CD14-positive monocyte (primary cell): Measurements from ENCODE around the gene KAZN. TPM values are rescaled to one million over a fixed set of nuclear protein-coding genes. Genes with fewer than 3 reads are reported as not detected.

Experiments
- DNase-seq, 3 donors: peaks; one replicate each; pipeline ENCODE4 v3.0.0-alpha.2; 2011 to 2022
- H2AFZ ChIP-seq: 2 replicates; pipeline ENCODE4 v1.6.0; 2012; ENCODE audit warnings: mild to moderate bottlenecking, low read depth, low read length, inconsistent platforms; ENCODE audit not compliant: insufficient read depth, poor library complexity, severe bottlenecking
- H3K27ac ChIP-seq, 2 donors: 1 replicate in 1 of 2; 2 replicates in 1 of 2; pipeline ENCODE4 v1.5.1; 2012 to 2013; ENCODE audit warnings: low read length in 2 of 2, control low read depth in 1 of 2, inconsistent platforms in 1 of 2, low read depth in 1 of 2, mild to moderate bottlenecking in 1 of 2
- H3K27me3 ChIP-seq, 2 donors: one replicate each; pipeline versions ENCODE4 v1.6.0 to v1.6.1; 2011 to 2013; ENCODE audit warnings: low read length in 2 of 2; ENCODE audit not compliant: control insufficient read depth in 2 of 2, insufficient read depth in 2 of 2
- H3K36me3 ChIP-seq, 2 donors: replicated peaks in 1 of 2; 1 replicate in 1 of 2; 2 replicates in 1 of 2; pipeline versions ENCODE4 v1.5.1 to v1.6.1; 2012 to 2013; ENCODE audit warnings: low read length in 2 of 2, control low read depth in 1 of 2, inconsistent platforms in 1 of 2, mild to moderate bottlenecking in 1 of 2; ENCODE audit not compliant: insufficient read depth in 2 of 2, control insufficient read depth in 1 of 2
- H3K4me1 ChIP-seq, 2 donors: 1 replicate in 1 of 2; 2 replicates in 1 of 2; pipeline versions ENCODE4 v1.5.1 to v1.6.1; 2012 to 2013; ENCODE audit warnings: low read length in 2 of 2, control low read depth in 1 of 2, inconsistent platforms in 1 of 2, mild to moderate bottlenecking in 1 of 2, moderate library complexity in 1 of 2; ENCODE audit not compliant: insufficient read depth in 2 of 2, control insufficient read depth in 1 of 2
- H3K4me2 ChIP-seq: replicated peaks from 2 replicates; pipeline ENCODE3; 2012; ENCODE audit warnings: low read length, moderate library complexity, mild to moderate bottlenecking; ENCODE audit not compliant: poor library complexity, severe bottlenecking; ENCODE audit errors: extremely low read depth
- H3K4me3 ChIP-seq, 3 experiments: fragments of 200-600 bp in 1 of 3; sonication (generic) in 1 of 3; replicated peaks in 1 of 3; 1 replicate in 2 of 3; 2 replicates in 1 of 3; pipeline ENCODE4 v1.5.1; 2011 to 2013; ENCODE audit warnings: low read length in 3 of 3, mild to moderate bottlenecking in 3 of 3, control low read depth in 2 of 3, low read depth in 2 of 3, inconsistent platforms in 1 of 3, moderate library complexity in 1 of 3
- H3K79me2 ChIP-seq: 2 replicates; pipeline ENCODE4 v1.6.0; 2012; ENCODE audit warnings: mild to moderate bottlenecking, control low read depth, inconsistent platforms, low read length, moderate library complexity; ENCODE audit not compliant: insufficient read depth
- H3K9ac ChIP-seq: 2 replicates; pipeline ENCODE4 v1.6.0; 2017; ENCODE audit warnings: low read length, mild to moderate bottlenecking; ENCODE audit not compliant: insufficient read depth, poor library complexity, severe bottlenecking
- H3K9me3 ChIP-seq, 2 donors: replicated peaks in 1 of 2; 1 replicate in 1 of 2; 2 replicates in 1 of 2; pipeline versions ENCODE4 v1.5.1 to v1.6.1; 2012 to 2013; ENCODE audit warnings: low read length in 2 of 2, control low read depth in 1 of 2; ENCODE audit not compliant: control insufficient read depth in 1 of 2, insufficient read depth in 1 of 2
- H4K20me1 ChIP-seq: 2 replicates; pipeline ENCODE4 v1.6.0; 2012; ENCODE audit warnings: mild to moderate bottlenecking, low read length, control low read depth, moderate library complexity; ENCODE audit not compliant: insufficient read depth
- H3K27ac Mint-ChIP-seq, 7 donors: one replicate each; pipeline ENCODE4 v1.8.0; 2020; ENCODE audit warnings: mild to moderate bottlenecking in 7 of 7, mixed read lengths in 7 of 7, moderate library complexity in 6 of 7, inconsistent platforms in 2 of 7
- H3K27me3 Mint-ChIP-seq, 3 donors: one replicate each; pipeline ENCODE4 v1.8.0; 2021 to 2022; ENCODE audit warnings: low read depth in 3 of 3, mild to moderate bottlenecking in 3 of 3, mixed read lengths in 3 of 3, moderate library complexity in 3 of 3, inconsistent platforms in 1 of 3
- H3K36me3 Mint-ChIP-seq, 2 donors: one replicate each; pipeline ENCODE4 v1.8.0; 2020; ENCODE audit warnings: mixed read lengths in 2 of 2, inconsistent platforms in 1 of 2, mild to moderate bottlenecking in 1 of 2
- H3K4me1 Mint-ChIP-seq: one replicate; pipeline ENCODE4 v1.8.0; 2020; ENCODE audit warnings: mild to moderate bottlenecking, mixed read lengths
- H3K4me3 Mint-ChIP-seq, 2 donors: one replicate each; pipeline ENCODE4 v1.8.0; 2020; ENCODE audit warnings: mild to moderate bottlenecking in 2 of 2, mixed read lengths in 2 of 2, moderate library complexity in 1 of 2
- H3K9me3 Mint-ChIP-seq, 7 donors: one replicate each; pipeline ENCODE4 v1.8.0; 2020 to 2022; ENCODE audit warnings: mixed read lengths in 7 of 7, mild to moderate bottlenecking in 6 of 7, moderate library complexity in 6 of 7, inconsistent platforms in 2 of 7
- WGBS: methylation state at CpG from one replicate; pipeline ENCODE4 v1.1.5; 2013; ENCODE audit warnings: missing lambda C conversion rate; ENCODE audit not compliant: insufficient coverage; 5-methylcytosine and 5-hydroxymethylcytosine counted together
- intact Hi-C, 2 donors: fragments of 100-400 bp; cut with micrococcal nuclease; formaldehyde crosslinking; loops; one replicate each; pipeline versions ENCODE4 v1.15.0 to v1.15.1; 2023
- polyA plus RNA-seq, 3 donors: library from polyadenylated mRNA; depleted of rRNA in 1 of 3; unstranded in 2 of 3; stranded (reverse) in 1 of 3; fragments of 300-500 nt in 2 of 3; fragments of >200 nt in 1 of 3; fragmentation: Illumina TruSeq in 2 of 3; gene quantifications; 1 replicate in 2 of 3; 2 replicates in 1 of 3; pipeline ENCODE4 v1.2.3, GENCODE V29; 2012 to 2021
- TF ChIP-seq, protein P1 (sequence below): fragments of 200-600 bp; IDR thresholded peaks from one replicate; pipeline ENCODE4 v1.8.0; 2022; ENCODE audit warnings: antibody characterized with exemption, mild to moderate bottlenecking

The KAZN gene
- polyA plus RNA-seq, 3 donors = not detected

DNA sequence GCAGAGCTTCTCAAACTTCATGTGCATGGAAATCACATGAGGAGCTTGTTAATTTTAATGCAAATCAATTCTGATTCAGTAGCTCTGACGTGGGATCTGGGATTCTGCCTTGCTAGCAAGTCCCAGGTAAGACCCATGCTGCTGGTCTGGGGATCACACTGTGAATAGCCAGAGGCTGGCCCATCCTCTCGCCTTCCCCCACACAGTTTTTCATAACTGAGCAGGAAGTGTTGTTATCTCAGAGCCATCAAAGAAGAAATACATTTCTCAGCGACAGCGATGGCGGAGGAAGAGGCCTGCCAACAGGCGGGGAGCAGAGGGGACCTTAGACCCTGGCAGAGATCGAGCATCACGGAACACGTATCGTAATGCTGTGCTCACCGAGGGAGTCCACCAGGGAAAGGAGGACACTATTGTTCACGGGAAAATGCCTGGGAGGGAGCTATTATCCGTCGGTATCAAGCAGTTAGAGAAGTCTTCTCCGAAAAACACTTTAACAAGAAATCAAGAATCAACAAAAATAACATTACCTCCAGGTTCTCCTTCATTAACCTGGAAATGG lies 286.2 kb downstream of the KAZN start:
- Histone ChIP-seq H3K36me3 (no peaks in the 10 kb centered on the region), H4K20me1 (no peaks in the 10 kb centered on the region), H3K4me1 (no peaks in the 10 kb centered on the region), H2AFZ (no peak overlapping the region), H3K9ac (no peak overlapping the region), H3K9me3 (no peaks in the 10 kb centered on the region), H3K4me3 (no peak overlapping the region), H3K27me3 (no peaks in the 10 kb centered on the region), H3K79me2 (no peaks in the 10 kb centered on the region), H3K27ac (no peak overlapping the region), H3K4me2 (no peak overlapping the region)
- H3K27me3 Mint-ChIP-seq = peaks cover 3 to 8% (median 3%) of the 10 kb centered on the region in 3 donors
- no peaks in the 10 kb centered on the region for H3K4me1 Mint-ChIP-seq
- TF ChIP-seq, protein P1, sequence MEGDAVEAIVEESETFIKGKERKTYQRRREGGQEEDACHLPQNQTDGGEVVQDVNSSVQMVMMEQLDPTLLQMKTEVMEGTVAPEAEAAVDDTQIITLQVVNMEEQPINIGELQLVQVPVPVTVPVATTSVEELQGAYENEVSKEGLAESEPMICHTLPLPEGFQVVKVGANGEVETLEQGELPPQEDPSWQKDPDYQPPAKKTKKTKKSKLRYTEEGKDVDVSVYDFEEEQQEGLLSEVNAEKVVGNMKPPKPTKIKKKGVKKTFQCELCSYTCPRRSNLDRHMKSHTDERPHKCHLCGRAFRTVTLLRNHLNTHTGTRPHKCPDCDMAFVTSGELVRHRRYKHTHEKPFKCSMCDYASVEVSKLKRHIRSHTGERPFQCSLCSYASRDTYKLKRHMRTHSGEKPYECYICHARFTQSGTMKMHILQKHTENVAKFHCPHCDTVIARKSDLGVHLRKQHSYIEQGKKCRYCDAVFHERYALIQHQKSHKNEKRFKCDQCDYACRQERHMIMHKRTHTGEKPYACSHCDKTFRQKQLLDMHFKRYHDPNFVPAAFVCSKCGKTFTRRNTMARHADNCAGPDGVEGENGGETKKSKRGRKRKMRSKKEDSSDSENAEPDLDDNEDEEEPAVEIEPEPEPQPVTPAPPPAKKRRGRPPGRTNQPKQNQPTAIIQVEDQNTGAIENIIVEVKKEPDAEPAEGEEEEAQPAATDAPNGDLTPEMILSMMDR = no peak
- no peak overlapping the region for H3K27ac Mint-ChIP-seq
- no peaks in the 10 kb centered on the region for H3K36me3 Mint-ChIP-seq
- no peak overlapping the region for H3K4me3 Mint-ChIP-seq
- intact Hi-C loops = no loop called here
- peaks cover 0 to 3% (median 0%) of the 10 kb centered on the region in 7 donors for H3K9me3 Mint-ChIP-seq
- DNase-seq = no peak
- WGBS = 47% methylated on average over 11 of the region's 15 CpGs

DNA sequence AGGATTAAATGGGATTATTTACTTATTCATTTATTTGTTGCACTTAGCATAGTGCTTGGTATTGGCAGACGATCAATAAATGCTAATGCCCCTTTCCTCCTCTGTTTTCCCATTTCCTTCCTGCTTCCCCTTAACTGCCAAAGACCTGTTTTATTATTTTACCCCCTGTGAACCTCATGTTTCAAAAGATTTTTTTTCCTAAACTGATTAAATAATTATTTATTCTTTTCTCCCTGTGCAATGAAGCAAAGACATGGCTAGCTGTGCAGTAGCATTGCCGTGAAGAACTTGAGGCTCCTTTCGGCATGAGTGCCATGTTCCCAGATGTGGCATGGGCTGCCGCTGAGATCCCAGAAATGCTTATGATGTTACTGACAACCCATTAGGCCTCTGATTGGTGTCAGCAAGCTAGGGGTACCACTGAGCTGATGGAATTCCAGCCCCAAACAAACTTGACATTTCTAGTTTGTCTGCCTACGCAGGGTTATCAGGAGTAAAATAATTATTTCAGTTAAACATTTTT lies 288.6 kb downstream of the KAZN start:
- Mint-ChIP-seq H3K9me3 (no peaks in the 10 kb centered on the region), H3K27ac (no peak overlapping the region), H3K27me3 (peaks cover 3 to 8% (median 5%) of the 10 kb centered on the region in 3 donors), H3K36me3 (no peaks in the 10 kb centered on the region), H3K4me3 (no peak overlapping the region), H3K4me1 (no peaks in the 10 kb centered on the region)
- no peak overlapping the region for H3K9ac ChIP-seq
- no peaks in the 10 kb centered on the region for H3K27me3 ChIP-seq
- H3K36me3 ChIP-seq = no peaks in the 10 kb centered on the region
- intact Hi-C loops = no loop called here
- H3K4me1 ChIP-seq = no peaks in the 10 kb centered on the region
- 97% methylated on average over 3 of the region's 5 CpGs for WGBS
- no peak overlapping the region for H3K4me3 ChIP-seq
- DNase-seq = no peak
- no peaks in the 10 kb centered on the region for H3K79me2 ChIP-seq
- H3K9me3 ChIP-seq = no peaks in the 10 kb centered on the region
- H2AFZ ChIP-seq = no peak overlapping the region
- no peak overlapping the region for H3K4me2 ChIP-seq
- TF ChIP-seq, protein P1 = no peak
- no peaks in the 10 kb centered on the region for H4K20me1 ChIP-seq
- H3K27ac ChIP-seq = no peak overlapping the region
